GM18870 (cell line): ENCODE results near the gene OPN1SW.

Experiments
- ATAC-seq: cut with Tn5 transposase; IDR thresholded peaks from one replicate; pipeline ENCODE4 v1.9.1; 2021; ENCODE audit warnings: moderate library complexity; ENCODE audit not compliant: unreplicated experiment

Gene OPN1SW

GRCh38 chr7:128794020-128794419 lies 18.4 kb upstream of the OPN1SW start:
- ATAC-seq: no peak

GRCh38 chr7:128793181-128793547 lies 17.6 kb upstream of the OPN1SW start:
- ATAC-seq: no peak

- no peak for ATAC-seq
Observed at GRCh38 chr7:128792471-128793180, 17.0 kb upstream of the OPN1SW start.

GRCh38 chr7:128791972-128792327 lies 16.4 kb upstream of the OPN1SW start:
- ATAC-seq: no peak

GRCh38 chr7:128791121-128791971 lies 15.8 kb upstream of the OPN1SW start, which contains the start of gene CCDC136:
Gene CCDC136, plus strand, starts transcription at chr7:128791968. Its CDS starts 444 bp downstream, at chr7:128792412.
- no peak for ATAC-seq

- ATAC-seq: no peak
Observed at GRCh38 chr7:128790315-128791041, 14.9 kb upstream of the OPN1SW start.

GRCh38 chr7:128788446-128789412 lies 13.1 kb upstream of the OPN1SW start:
- ATAC-seq: no peak

- ATAC-seq: no peak
Observed at GRCh38 chr7:128785738-128786137, 10.1 kb upstream of the OPN1SW start.

GRCh38 chr7:128783143-128783861 lies 7.7 kb upstream of the OPN1SW start:
- ATAC-seq: no peak

- no peak for ATAC-seq
Observed at GRCh38 chr7:128781851-128782250, 6.3 kb upstream of the OPN1SW start.

- no peak for ATAC-seq
Observed at GRCh38 chr7:128781126-128781525, 5.5 kb upstream of the OPN1SW start.

- ATAC-seq: no peak
Observed at GRCh38 chr7:128778946-128779345, 3.4 kb upstream of the OPN1SW start.

- no peak for ATAC-seq
Observed at GRCh38 chr7:128777156-128778123, 1.8 kb upstream of the OPN1SW start.

GRCh38 chr7:128774921-128775320 lies 673 bp downstream of the OPN1SW start:
- ATAC-seq: no peak

GRCh38 chr7:128774029-128774689 lies 1.4 kb downstream of the OPN1SW start:
- ATAC-seq: no peak

- no peak for ATAC-seq
Observed at GRCh38 chr7:128773604-128774003, 2.0 kb downstream of the OPN1SW start.

GRCh38 chr7:128770233-128770632 lies 5.4 kb downstream of the OPN1SW start:
- no peak for ATAC-seq

- ATAC-seq: no peak
Observed at GRCh38 chr7:128767475-128768110, 8.0 kb downstream of the OPN1SW start.
